Fibroblast of skin of left biceps (primary cell): ENCODE measurements around the gene OST4.

Experiments
- DNase-seq, 2 experiments: peaks; one replicate each; pipeline ENCODE4 v3.0.0-alpha.2; 2013; ENCODE audit warnings: low read depth in 2 of 2

The OST4 gene

GRCh38 chr2:27025861-27026851 is 45.3 kb downstream of the OST4 start:
- no peak for DNase-seq

GRCh38 chr2:27025281-27025800 is 46.1 kb downstream of the OST4 start:
- no peak for DNase-seq

GRCh38 chr2:27024812-27025211 is 46.6 kb downstream of the OST4 start:
- DNase-seq, result no peak

- no peak for DNase-seq
Observed at GRCh38 chr2:27024188-27024587, 47.3 kb downstream of the OST4 start.

GRCh38 chr2:27023740-27024139 is 47.7 kb downstream of the OST4 start:
- DNase-seq, result no peak

- DNase-seq, result no peak
Observed at GRCh38 chr2:27021253-27022049, 50.0 kb downstream of the OST4 start.
